Epithelial cell of proximal tubule (primary cell): ENCODE measurements around the gene ESCO1. TPM values are rescaled to one million over a fixed set of nuclear protein-coding genes. Genes with fewer than 3 reads are reported as not detected.
"Not testable (repeated sequence)": the region's sequence is repeated elsewhere in the genome, so short reads cannot be mapped to it uniquely, and the experiment has no call there.

Source experiments
- DNase-seq: peaks from one replicate; pipeline ENCODE4 v3.0.0-alpha.2; 2011; ENCODE audit warnings: low read depth
- H3K4me3 ChIP-seq: 2 replicates; pipeline ENCODE4 v1.5.1; 2011; ENCODE audit warnings: low read depth, mild to moderate bottlenecking, low read length
- CTCF ChIP-seq: conservative IDR thresholded peaks from 2 replicates; pipeline ENCODE4 v1.5.1; 2012; ENCODE audit warnings: low read depth, mild to moderate bottlenecking, low read length
- total RNA-seq: library from RNA; depleted of rRNA; stranded (reverse); fragments of >200 nt; gene quantifications from 2 replicates; pipeline ENCODE4 v1.2.3, GENCODE V29; 2015

The ESCO1 gene
- total RNA-seq = 10.3 and 12.3 TPM in 2 replicates

GRCh38 chr18:21600526-21601410 is at the start of gene ESCO1:
ESCO1 (minus strand) TSS chr18:21600704; CDS start chr18:21574843, 25,861 bp downstream.
- peak; percentile 47 for TF ChIP-seq CTCF
- peak; percentile 69 for DNase-seq

GRCh38 chr18:21640375-21640774 is 39.9 kb upstream of the ESCO1 start:
- not testable (repeated sequence) for DNase-seq, H3K4me3 ChIP-seq

More at GRCh38 chr18:21600526-21601410, at the start of gene ESCO1:
- H3K4me3 ChIP-seq = peak within 1 kb of the TSS; percentile 99

- DNase-seq = no peak
- no peak overlapping the region for H3K4me3 ChIP-seq
- no peak for TF ChIP-seq CTCF
Measured at GRCh38 chr18:21638822-21639221, 38.3 kb upstream of the ESCO1 start.

GRCh38 chr18:21636769-21637168 is 36.3 kb upstream of the ESCO1 start:
- no peak for TF ChIP-seq CTCF
- no peak for DNase-seq
- no peak overlapping the region for H3K4me3 ChIP-seq

GRCh38 chr18:21634588-21635199 is 34.2 kb upstream of the ESCO1 start:
- H3K4me3 ChIP-seq = no peak overlapping the region
- DNase-seq = no peak
- no peak for TF ChIP-seq CTCF

GRCh38 chr18:21632393-21632792 is 31.9 kb upstream of the ESCO1 start:
- no peak overlapping the region for H3K4me3 ChIP-seq
- TF ChIP-seq CTCF = peak; percentile 31
- no peak for DNase-seq

GRCh38 chr18:21629089-21629832 is 28.8 kb upstream of the ESCO1 start:
- no peak for TF ChIP-seq CTCF
- no peak overlapping the region for H3K4me3 ChIP-seq
- no peak for DNase-seq

- not testable (repeated sequence) for DNase-seq, H3K4me3 ChIP-seq
Measured at GRCh38 chr18:21621640-21622039, 21.1 kb upstream of the ESCO1 start.
